Ammon's horn (tissue), 1 donor: Measurements from ENCODE around the gene HS3ST6.
A peak's percentile ranks its signal among the peaks of the same experiment; 100 is the strongest.
"Not testable (repeated sequence)": the region's sequence is repeated elsewhere in the genome, so short reads cannot be mapped to it uniquely, and the experiment has no call there.

Source experiments
- DNase-seq: peaks from one replicate; pipeline ENCODE4 v3.0.0-alpha.2; 2016; ENCODE audit warnings: low spot score

HS3ST6 gene

GRCh38 chr16:1918351-1919326, at the start of gene HS3ST6:
HS3ST6 (minus strand) TSS chr16:1918415; CDS start chr16:1918323, 92 bp downstream.
- no peak for DNase-seq

GRCh38 chr16:1966460-1966859, 48.2 kb upstream of the HS3ST6 start, which contains the start of gene RNF151:
RNF151 (plus strand) TSS chr16:1966856; CDS start chr16:1966882, 26 bp downstream.
- no peak for DNase-seq

GRCh38 chr16:1965396-1966001, 47.3 kb upstream of the HS3ST6 start:
- DNase-seq: no peak

GRCh38 chr16:1964506-1965395, 46.5 kb upstream of the HS3ST6 start, which contains the start of gene RPS2:
RPS2 (minus strand) TSS chr16:1964826; CDS start chr16:1964625, 201 bp downstream.
- peak; percentile 99 for DNase-seq

GRCh38 chr16:1963806-1964505, 45.7 kb upstream of the HS3ST6 start:
- DNase-seq: no peak

- not testable (repeated sequence) for DNase-seq
Measured at GRCh38 chr16:1962161-1963153, 44.2 kb upstream of the HS3ST6 start.

- DNase-seq: no peak
Measured at GRCh38 chr16:1961651-1962067, 43.4 kb upstream of the HS3ST6 start.

- no peak for DNase-seq
Measured at GRCh38 chr16:1960665-1961630, 42.7 kb upstream of the HS3ST6 start.

- peak; percentile 88 for DNase-seq
Measured at GRCh38 chr16:1959269-1960039, 41.2 kb upstream of the HS3ST6 start, which contains the start of gene NDUFB10. NDUFB10 (plus strand) TSS chr16:1959538; CDS start chr16:1959625, 87 bp downstream.

- no peak for DNase-seq
Measured at GRCh38 chr16:1958715-1959268, 40.6 kb upstream of the HS3ST6 start.

- not testable (repeated sequence) for DNase-seq
Measured at GRCh38 chr16:1958143-1958491, 39.9 kb upstream of the HS3ST6 start.

- DNase-seq: not testable (repeated sequence)
Measured at GRCh38 chr16:1957434-1958142, 39.4 kb upstream of the HS3ST6 start.

- DNase-seq: no peak
Measured at GRCh38 chr16:1953734-1954133, 35.5 kb upstream of the HS3ST6 start.

- DNase-seq: no peak
Measured at GRCh38 chr16:1950559-1950958, 32.3 kb upstream of the HS3ST6 start.

GRCh38 chr16:1950047-1950446, 31.8 kb upstream of the HS3ST6 start:
- DNase-seq: no peak

GRCh38 chr16:1949507-1949906, 31.3 kb upstream of the HS3ST6 start:
- no peak for DNase-seq

GRCh38 chr16:1947369-1947670, 29.1 kb upstream of the HS3ST6 start:
- no peak for DNase-seq
